Right ventricle myocardium inferior (tissue), 1 donor: ENCODE results near the gene CRISP3. TPM values are rescaled to one million over a fixed set of nuclear protein-coding genes. Genes with fewer than 3 reads are reported as not detected.
"Not testable (repeated sequence)": the region's sequence is repeated elsewhere in the genome, so short reads cannot be mapped to it uniquely, and the experiment has no call there.

Experiments used
- ATAC-seq: fragments of 200-7000 bp; cut with Tn5 transposase; one replicate; pipeline ENCODE4 v1.9.1; 2020; ENCODE audit warnings: mild to moderate bottlenecking, moderate library complexity
- DNase-seq: peaks from one replicate; pipeline ENCODE4 v3.0.0; 2021; ENCODE audit errors: missing footprints
- intact Hi-C: fragments of 100-400 bp; cut with DNase I; formaldehyde crosslinking; loops from one replicate; pipeline ENCODE4 v1.11.0; 2022
- long read RNA-seq: library from polyadenylated mRNA; unstranded; transcript quantifications from one replicate; pipeline ENCODE4 v2.0.0, GENCODE V29; 2021
- total RNA-seq: library from RNA; stranded (reverse); fragmentation: NEBNext Ultra II Directional; extraction: Animal tissue kit (Norgen Biotek cat#: 25700); gene quantifications from one replicate; pipeline ENCODE4 v1.2.1, GENCODE V29; 2021
- donor health status: DM: no; HTN: yes; CAD: no; lungs with severe emphysema.

Gene CRISP3, protein sequence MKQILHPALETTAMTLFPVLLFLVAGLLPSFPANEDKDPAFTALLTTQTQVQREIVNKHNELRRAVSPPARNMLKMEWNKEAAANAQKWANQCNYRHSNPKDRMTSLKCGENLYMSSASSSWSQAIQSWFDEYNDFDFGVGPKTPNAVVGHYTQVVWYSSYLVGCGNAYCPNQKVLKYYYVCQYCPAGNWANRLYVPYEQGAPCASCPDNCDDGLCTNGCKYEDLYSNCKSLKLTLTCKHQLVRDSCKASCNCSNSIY
- total RNA-seq = not detected
- long read RNA-seq = 0 reads

DNA sequence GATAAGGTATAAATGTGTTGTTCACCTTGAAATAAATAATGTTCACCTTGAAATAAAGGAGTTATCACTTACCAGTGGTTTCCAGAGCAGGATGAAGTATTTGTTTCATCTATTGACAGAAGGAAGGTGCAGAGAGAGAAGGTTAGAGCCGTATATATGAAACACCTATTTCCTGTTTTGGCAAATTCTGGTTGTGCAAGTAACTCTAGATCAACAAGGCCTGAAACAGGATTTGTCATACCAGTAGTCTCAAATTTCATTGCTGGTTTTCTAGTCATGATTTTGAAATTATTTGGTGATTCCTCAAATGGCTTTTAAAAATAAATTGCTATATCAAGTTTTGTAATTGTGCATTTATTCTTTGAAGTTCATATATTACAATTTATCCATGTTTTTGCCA, at the start of gene CRISP3:
CRISP3 (minus strand) TSS at position 130 of the 400 bp plus-strand sequence; CDS start at position 109, 21 bp downstream.
- ATAC-seq (no peak), DNase-seq (no peak)
- intact Hi-C loops = no loop called here

DNA sequence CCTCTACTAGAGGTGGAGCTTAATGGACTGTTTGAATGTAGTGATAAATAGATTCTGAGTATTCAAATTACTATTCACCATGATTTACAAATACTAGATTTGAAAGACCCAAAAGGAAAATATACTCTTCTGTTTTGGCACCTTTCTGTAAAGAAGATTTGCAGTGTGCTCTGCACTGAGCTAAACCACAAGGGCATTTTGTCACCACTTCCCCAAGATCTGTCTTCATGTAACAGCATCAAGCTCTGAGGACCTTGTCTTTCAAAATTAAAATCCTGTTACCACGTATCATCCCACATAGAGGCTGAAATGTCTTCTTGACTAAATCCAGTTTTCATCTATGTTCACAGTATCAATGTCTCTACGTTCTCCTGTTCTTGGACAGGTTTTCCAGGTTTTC, 46.2 kb upstream of the CRISP3 start:
- ATAC-seq = no peak
- no peak for DNase-seq
- intact Hi-C loops = no loop called here

DNA sequence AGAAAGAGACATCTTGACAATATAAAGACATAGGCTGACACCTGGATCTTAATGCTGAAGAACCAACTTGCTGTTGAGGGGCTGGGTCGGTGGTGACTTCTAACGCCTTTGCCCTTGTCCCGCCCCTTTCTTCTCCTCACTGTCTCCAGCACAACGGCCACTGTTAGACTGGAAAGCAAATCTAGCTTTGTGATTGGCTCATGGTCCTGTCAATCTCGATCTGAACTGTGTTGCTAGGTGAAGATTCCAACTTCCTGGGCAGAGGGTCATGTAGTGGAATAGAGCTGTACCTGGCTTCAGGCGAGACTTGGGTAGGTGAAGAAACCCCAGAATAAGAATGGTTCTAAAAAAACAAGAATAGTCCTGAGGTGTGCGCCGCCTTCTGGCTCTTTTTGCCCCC, 43.0 kb upstream of the CRISP3 start, which contains the start of gene PGK2:
PGK2 (minus strand) TSS at position 110 of the 400 bp plus-strand sequence; CDS start at position 12, 98 bp downstream.
- DNase-seq = no peak
- no peak for ATAC-seq
- intact Hi-C loops = no loop called here

DNA sequence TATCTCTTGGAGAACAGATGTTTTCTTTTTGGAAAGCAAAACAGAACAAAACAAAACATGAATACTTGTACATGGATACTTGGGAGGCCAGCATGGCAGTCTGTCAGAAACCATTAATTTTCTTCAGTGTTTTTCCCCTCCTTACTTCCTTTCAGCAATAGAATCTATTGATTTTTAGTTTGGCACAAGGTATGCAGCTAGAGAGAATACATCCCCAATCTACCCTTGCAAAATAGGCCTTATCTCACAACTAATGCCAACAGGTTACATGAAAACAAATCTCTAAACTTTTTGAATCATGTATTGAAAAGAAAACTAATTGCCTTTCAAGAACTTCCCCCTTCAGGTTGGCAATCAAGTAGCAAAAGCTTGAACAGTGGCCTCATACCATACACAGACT, 40.1 kb upstream of the CRISP3 start:
- ATAC-seq = no peak
- no peak for DNase-seq
- intact Hi-C loops = no loop called here

DNA sequence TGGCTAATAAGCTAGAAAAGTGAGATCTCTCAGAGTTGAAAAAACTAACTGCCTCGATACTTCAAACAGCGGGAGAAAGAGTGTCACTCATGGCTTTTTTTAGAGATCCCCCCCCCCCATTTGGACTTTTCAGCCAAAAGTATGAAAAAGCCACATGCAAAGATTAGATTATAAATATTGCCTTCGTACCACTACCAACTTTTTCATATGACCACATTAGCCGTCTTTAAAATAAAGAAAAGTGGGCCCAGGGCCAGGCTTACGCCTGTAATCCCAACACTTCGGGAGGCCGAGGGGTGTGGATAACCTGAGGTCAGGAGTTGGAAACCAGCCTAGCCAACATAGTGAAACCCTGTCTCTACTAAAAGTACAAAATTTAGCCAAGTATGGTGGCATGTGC, 38.5 kb upstream of the CRISP3 start:
- ATAC-seq (no peak), DNase-seq (no peak)
- intact Hi-C loops = no loop called here

DNA sequence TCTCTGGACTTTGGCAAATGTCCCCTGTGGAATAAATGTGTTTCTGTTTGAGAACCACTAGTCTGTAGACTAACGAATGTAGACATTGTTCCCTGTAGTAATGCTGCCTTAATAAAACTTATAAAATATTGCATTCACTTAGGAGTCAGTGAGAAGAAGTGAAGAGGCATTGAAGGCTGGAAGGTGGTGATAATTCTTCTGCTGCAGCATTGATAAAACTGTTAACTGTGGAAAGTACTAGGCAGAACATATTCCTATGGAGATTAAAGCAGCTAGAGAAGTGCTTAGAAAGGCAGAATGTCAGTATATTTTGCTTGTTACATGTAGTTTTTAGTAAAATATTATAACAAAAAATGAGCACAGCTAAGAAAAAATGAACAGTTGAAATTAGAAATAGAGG, 38.1 kb upstream of the CRISP3 start:
- ATAC-seq (no peak), DNase-seq (no peak)
- intact Hi-C loops = no loop called here

- ATAC-seq = no peak
- no peak for DNase-seq
- intact Hi-C loops = no loop called here
Measured at GRCh38 chr6:49776444-49776843, 32.3 kb upstream of the CRISP3 start.

DNA sequence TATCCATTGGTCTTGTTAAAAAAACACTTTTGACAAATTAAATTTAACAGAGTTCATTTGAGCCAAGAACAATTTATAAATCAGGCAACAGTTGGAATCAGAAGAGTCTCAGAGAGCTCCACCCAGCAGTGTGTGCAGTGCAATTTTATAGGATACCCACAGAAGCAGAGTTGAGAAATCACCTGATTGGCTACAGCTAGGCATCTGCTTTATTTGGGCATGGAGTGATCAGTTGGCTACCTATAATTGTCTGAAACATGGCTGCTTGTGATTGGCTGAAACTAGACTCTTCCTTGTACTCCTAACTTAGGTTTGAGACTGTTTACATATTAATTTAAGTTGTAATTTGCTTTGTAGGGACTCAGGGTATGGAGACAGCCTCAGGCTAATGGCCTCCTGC, 30.9 kb upstream of the CRISP3 start:
- DNase-seq (no peak), ATAC-seq (no peak)
- intact Hi-C loops = no loop called here

DNA sequence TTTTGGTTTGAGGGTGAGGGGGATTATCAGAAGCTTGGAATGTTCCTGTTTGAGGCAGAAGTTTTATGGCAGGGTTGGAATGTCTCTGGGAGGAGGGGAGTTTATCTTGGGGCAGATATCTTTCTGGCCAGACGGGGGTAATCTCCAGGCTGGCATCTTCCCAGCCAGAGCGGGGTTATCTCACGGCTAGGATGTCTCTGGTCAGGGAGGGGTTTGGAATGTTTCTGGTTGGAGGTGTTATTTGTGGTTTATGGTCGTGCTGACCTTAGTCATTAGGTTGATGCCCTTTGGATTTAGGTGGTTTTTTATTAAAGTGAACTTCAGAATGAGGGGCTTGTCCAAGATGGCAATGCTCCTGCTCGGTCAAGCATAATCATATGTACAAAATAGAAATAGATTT, 28.1 kb upstream of the CRISP3 start:
- DNase-seq = no peak
- intact Hi-C loops = no loop called here
- no peak for ATAC-seq

GRCh38 chr6:49766762-49767161, 22.6 kb upstream of the CRISP3 start:
- no peak for DNase-seq
- ATAC-seq = no peak
- intact Hi-C loops = no loop called here

- no peak for DNase-seq
- ATAC-seq = no peak
- intact Hi-C loops = no loop called here
Measured at GRCh38 chr6:49764571-49765236, 20.5 kb upstream of the CRISP3 start.

- ATAC-seq = no peak
- no peak for DNase-seq
- intact Hi-C loops = no loop called here
Measured at GRCh38 chr6:49743429-49743828, 759 bp downstream of the CRISP3 start.

GRCh38 chr6:49739423-49739822, 4.8 kb downstream of the CRISP3 start:
- no peak for ATAC-seq
- DNase-seq = no peak
- intact Hi-C loops = no loop called here

DNA sequence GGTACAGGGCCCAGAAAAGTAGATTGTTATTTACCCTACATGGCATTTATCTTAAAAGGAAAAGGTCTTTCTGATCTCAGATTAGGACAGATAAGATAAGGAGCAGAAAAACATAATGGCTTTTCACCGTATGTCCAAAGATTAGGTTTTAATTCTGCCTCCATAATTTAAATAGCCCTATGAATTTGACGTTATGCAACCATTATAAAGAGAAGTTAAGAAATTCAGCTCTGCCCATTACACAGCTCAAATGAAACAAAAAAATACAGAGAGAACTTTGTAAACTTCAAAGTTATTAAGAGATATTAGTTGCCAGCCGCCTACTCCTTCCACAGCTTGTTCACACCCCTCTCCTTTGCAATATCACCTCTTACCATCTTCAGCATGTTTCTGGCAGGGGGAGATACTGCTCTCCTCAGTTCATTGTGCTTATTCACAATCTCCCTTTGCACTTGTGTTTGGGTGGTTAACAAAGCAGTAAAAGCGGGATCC, 8.1 kb downstream of the CRISP3 start:
- ATAC-seq = no peak
- intact Hi-C loops = no loop called here
- no peak for DNase-seq

DNA sequence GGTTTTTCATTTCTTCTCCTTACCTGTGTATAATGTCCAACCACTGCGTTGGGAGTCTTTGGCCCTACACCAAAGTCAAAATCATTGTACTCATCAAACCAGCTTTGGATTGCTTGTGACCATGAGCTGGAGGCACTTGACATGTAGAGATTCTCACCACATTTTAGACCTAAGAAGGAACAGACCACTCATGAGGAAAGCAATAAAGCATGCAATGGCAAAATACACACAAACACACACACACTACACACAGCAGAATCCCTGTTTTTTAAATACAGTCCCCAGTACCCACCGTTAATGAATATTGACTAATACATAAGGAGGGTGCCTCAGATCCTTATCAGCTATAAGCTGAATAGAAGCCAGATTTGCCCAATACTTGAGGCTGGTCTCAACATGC, 10.5 kb downstream of the CRISP3 start:
- DNase-seq (no peak), ATAC-seq (no peak)
- intact Hi-C loops = no loop called here

- ATAC-seq (no peak), DNase-seq (no peak)
- intact Hi-C loops = no loop called here
Measured at GRCh38 chr6:49732781-49733180, 11.4 kb downstream of the CRISP3 start.

- intact Hi-C loops = no loop called here
- DNase-seq (no peak), ATAC-seq (no peak)
Measured at GRCh38 chr6:49730251-49730650, 13.9 kb downstream of the CRISP3 start.

DNA sequence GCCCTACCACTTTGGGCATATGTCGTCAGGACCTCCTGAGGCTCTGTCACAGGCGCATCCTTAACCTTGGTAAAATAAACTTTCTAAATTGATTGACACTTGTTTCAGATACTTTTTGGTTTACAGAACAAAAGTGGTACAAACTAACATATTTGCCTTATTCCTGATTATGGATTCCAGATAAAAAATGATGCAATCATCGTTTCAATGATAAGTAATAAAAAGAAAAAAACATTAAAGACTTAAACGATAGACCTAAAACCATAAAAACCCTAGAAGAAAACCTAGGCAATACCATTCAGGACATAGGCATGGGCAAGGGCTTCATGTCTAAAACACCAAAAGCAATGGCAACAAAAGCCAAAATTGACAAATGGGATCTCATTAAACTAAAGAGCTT, 20.3 kb downstream of the CRISP3 start:
- intact Hi-C loops, DNase-seq, ATAC-seq: not testable (repeated sequence)

DNA sequence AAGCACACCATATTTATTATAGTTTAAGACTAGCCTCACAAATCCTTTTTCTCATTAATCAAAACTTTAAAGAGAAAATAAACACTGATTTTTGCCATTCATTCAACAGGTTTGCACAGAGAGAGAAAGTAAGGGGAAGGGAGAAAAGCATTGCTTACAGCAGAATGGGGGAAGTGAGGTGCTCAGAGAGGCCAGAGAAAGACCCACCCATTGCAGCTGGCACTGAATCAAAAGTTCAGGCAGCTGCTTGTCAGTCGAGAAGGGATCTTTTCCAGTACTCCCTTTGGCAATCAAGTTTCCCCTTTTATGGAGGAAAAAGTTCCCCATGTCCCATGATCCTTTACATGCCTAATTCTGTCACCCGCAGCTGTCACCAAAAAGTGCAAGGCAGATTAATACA, 22.9 kb downstream of the CRISP3 start:
- intact Hi-C loops = no loop called here
- DNase-seq = no peak
- ATAC-seq = no peak

DNA sequence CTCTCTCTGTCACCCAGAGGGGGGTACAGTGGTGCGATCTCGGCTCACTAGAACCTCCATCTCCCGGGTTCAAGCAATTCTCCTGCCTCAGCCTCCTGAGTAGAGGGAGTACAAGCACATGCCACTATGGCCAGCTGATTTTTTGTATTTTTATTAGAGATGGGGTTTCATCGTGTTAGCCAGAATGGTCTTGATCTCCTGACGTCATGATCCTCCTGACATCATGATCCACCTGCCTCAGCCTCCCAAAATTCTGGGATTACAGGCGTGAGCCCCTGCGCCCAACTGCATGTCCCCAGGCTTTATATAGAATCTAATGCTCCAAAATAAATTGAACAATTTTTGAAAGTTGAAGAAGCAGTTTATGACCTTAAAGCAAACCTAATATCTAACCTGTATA, 23.8 kb downstream of the CRISP3 start:
- ATAC-seq = no peak
- intact Hi-C loops = no loop called here
- DNase-seq = no peak
